ENCODE results near the gene ARHGEF28.

The ARHGEF28 gene

GRCh38 chr5:73619606-73620333, 6.2 kb upstream of the ARHGEF28 start:
- peak; percentile 45 to 69 for DNase-seq

- no peak for DNase-seq
These were observed 5.7 kb upstream of the ARHGEF28 start for GRCh38 chr5:73620334-73620687.

GRCh38 chr5:73623060-73623459, 2.9 kb upstream of the ARHGEF28 start:
- DNase-seq: no peak

GRCh38 chr5:73623901-73624404, 2.0 kb upstream of the ARHGEF28 start:
- no peak for DNase-seq

- no peak for DNase-seq
These were observed 1.1 kb upstream of the ARHGEF28 start for GRCh38 chr5:73624888-73625287.

- peak in 1 of 2 experiments; percentile 35 for DNase-seq
These were observed 538 bp upstream of the ARHGEF28 start for GRCh38 chr5:73625372-73625943.

GRCh38 chr5:73626814-73627313, 868 bp downstream of the ARHGEF28 start:
- DNase-seq: no peak

GRCh38 chr5:73629456-73629855, 3.5 kb downstream of the ARHGEF28 start:
- DNase-seq: no peak

- no peak for DNase-seq
These were observed 4.8 kb downstream of the ARHGEF28 start for GRCh38 chr5:73630765-73631164.

GRCh38 chr5:73631500-73631899, 5.5 kb downstream of the ARHGEF28 start:
- DNase-seq: no peak

- no peak for DNase-seq
These were observed 7.1 kb downstream of the ARHGEF28 start for GRCh38 chr5:73633060-73633459.

- DNase-seq: no peak
These were observed 10.4 kb downstream of the ARHGEF28 start for GRCh38 chr5:73636408-73636807.

- no peak for DNase-seq
These were observed 11.6 kb downstream of the ARHGEF28 start for GRCh38 chr5:73637565-73637964.

GRCh38 chr5:73638344-73639095, 12.5 kb downstream of the ARHGEF28 start:
- no peak for DNase-seq

- no peak for DNase-seq
These were observed 14.9 kb downstream of the ARHGEF28 start for GRCh38 chr5:73640861-73641320.

GRCh38 chr5:73641811-73642210, 15.8 kb downstream of the ARHGEF28 start:
- no peak for DNase-seq

GRCh38 chr5:73642344-73642743, 16.3 kb downstream of the ARHGEF28 start:
- no peak for DNase-seq

GRCh38 chr5:73644385-73644963, 18.5 kb downstream of the ARHGEF28 start:
- DNase-seq: no peak

- no peak for DNase-seq
These were observed 21.7 kb downstream of the ARHGEF28 start for GRCh38 chr5:73647721-73648120.

GRCh38 chr5:73648515-73648914, 22.5 kb downstream of the ARHGEF28 start:
- no peak for DNase-seq

GRCh38 chr5:73649926-73650325, 23.9 kb downstream of the ARHGEF28 start:
- no peak for DNase-seq

- DNase-seq: no peak
These were observed 26.4 kb downstream of the ARHGEF28 start for GRCh38 chr5:73652391-73652790.

- no peak for DNase-seq
These were observed 28.3 kb downstream of the ARHGEF28 start for GRCh38 chr5:73654171-73654811.

Data from NCI-H446 (cell line).